Activated CD4-positive, alpha-beta T cell treated with anti-CD3 and anti-CD28 coated beads, Interleukin-2, amount 10 ng/mL, durations not matched to agents 7 days and 5 days (primary cell): ENCODE measurements around the gene RND2. TPM values are rescaled to one million over a fixed set of nuclear protein-coding genes. Genes with fewer than 3 reads are reported as not detected.

Experiments used
- CTCF ChIA-PET: fragments of 350-600 bp; sonication (Branson Sonifier 250); formaldehyde crosslinking; loops from one replicate; lab custom pipeline; 2021; ENCODE audit warnings: antibody characterized with exemption; lab: Charles Lee
- POLR2A ChIA-PET: fragments of 350-600 bp; sonication (Branson Sonifier 250); formaldehyde crosslinking; loops from one replicate; lab custom pipeline; 2021; ENCODE audit warnings: antibody characterized with exemption; lab: Charles Lee
- DNase-seq: peaks from one replicate; pipeline ENCODE4 v3.0.0-alpha.2; 2020
- H3K27ac Mint-ChIP-seq: one replicate; pipeline ENCODE4 v1.8.0; 2021; ENCODE audit warnings: mild to moderate bottlenecking, moderate library complexity, mixed read lengths
- H3K27me3 Mint-ChIP-seq: one replicate; pipeline ENCODE4 v1.8.0; 2021; ENCODE audit warnings: mixed read lengths
- H3K36me3 Mint-ChIP-seq: one replicate; pipeline ENCODE4 v1.8.0; 2021; ENCODE audit warnings: low read depth, mixed read lengths
- H3K4me1 Mint-ChIP-seq: one replicate; pipeline ENCODE4 v1.8.0; 2021; ENCODE audit warnings: mixed read lengths
- H3K4me3 Mint-ChIP-seq: one replicate; pipeline ENCODE4 v1.8.0; 2021; ENCODE audit warnings: mild to moderate bottlenecking, moderate library complexity, mixed read lengths
- H3K9me3 Mint-ChIP-seq: one replicate; pipeline ENCODE4 v1.8.0; 2021; ENCODE audit warnings: mixed read lengths
- total RNA-seq, 2 experiments: library from RNA; stranded (reverse); gene quantifications; one replicate each; pipeline ENCODE4 v1.2.3, GENCODE V29; 2021

The RND2 gene
- total RNA-seq, 2 experiments from 2014 or later: 0.05 TPM; not detected in 1

DNA sequence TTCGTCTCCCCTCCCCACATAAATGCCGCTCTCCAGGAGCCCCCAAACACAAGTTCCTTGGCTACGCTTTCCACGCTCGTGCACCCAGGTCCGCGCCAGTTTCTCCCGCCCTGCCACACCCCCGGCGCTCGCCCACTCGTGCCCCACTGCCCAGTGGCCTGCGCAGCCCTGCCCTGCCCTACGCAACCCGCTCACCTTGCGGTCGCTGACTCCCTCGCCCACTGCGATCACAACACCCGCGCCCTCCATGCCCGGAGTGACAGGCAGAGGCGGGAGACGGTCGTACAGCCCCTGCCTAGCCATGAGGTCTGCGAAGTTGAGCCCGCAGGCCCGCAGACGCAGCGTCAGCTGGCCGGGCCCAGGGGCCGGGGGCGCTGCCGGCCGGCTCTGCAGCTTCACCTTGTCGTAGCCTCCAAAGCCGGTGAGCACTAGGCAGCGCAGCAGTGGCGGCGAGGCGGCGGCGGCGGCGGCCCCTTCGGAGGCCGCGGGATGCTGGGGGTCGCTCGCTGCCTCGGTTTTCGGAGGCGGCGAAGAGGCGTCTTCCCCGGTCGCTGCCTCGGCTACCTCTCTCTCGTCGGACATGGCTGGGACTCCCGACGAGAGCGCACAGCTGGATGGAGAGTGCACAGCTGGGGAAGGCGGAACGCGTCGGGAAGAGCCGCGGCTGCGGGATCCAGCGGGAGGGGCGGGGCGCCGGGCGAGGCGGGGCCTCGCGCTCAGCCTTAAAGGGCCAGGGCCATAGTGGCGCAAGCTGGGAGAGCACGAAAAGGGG is 3.1 kb upstream of the RND2 start, which contains the start of gene VAT1:
Gene VAT1, minus strand, starts transcription at position 645 of the 772 bp plus-strand sequence. Its CDS starts 63 bp downstream, at position 582.
- Mint-ChIP-seq H3K36me3 (peaks cover 3% of the 10 kb centered on the region), H3K4me1 (peaks cover 42% of the 10 kb centered on the region), H3K27ac (peak within 1 kb of the TSS; percentile 31), H3K27me3 (peaks cover 19% of the 10 kb centered on the region), H3K4me3 (peak within 1 kb of the TSS; percentile 79), H3K9me3 (no peaks in the 10 kb centered on the region)
- CTCF ChIA-PET: interaction anchor here (0.5 to 1.5 kb wide), 4 partner anchors 8 to 286 kb away, joined by 3 to 5 read pairs (median 3); no protein-coding TSS in a partner anchor
- peak; percentile 59 for DNase-seq
- POLR2A ChIA-PET: interaction anchor here (1.0 kb wide), 1 partner anchor 9 kb away, joined by 6 read pairs; no protein-coding TSS in a partner anchor

DNA sequence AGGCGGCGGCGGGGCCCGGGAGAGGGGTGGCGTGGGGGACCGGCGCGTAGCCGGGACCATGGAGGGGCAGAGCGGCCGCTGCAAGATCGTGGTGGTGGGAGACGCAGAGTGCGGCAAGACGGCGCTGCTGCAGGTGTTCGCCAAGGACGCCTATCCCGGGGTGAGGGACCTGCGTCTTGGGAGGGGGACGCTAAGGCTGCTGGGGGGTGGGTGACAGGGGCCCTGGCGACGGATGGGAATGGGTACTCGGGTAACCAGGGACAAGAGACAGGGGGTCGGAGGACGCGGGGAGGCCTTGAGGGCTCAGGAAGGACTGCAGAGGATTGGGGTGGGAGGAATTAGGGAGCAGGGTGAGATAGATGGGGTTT is 243 bp downstream of the RND2 start:
- Mint-ChIP-seq H3K27me3 (peaks cover 21% of the 10 kb centered on the region), H3K36me3 (peaks cover 3% of the 10 kb centered on the region), H3K9me3 (no peaks in the 10 kb centered on the region), H3K27ac (no peak overlapping the region), H3K4me3 (peak overlapping the region; percentile 45), H3K4me1 (peaks cover 19% of the 10 kb centered on the region)
- ChIA-PET CTCF (interaction anchor here (1.5 kb wide), 1 partner anchor 19 kb away, joined by 6 read pairs; the partner anchor contains the start of gene IFI35), POLR2A (no interaction called here)
- DNase-seq: no peak

GRCh38 chr17:43025766-43026537 is 921 bp downstream of the RND2 start:
- H3K9me3 Mint-ChIP-seq: no peaks in the 10 kb centered on the region
- H3K36me3 Mint-ChIP-seq: peaks cover 3% of the 10 kb centered on the region
- peaks cover 21% of the 10 kb centered on the region for H3K27me3 Mint-ChIP-seq
- H3K4me1 Mint-ChIP-seq: peaks cover 17% of the 10 kb centered on the region
- no peak for DNase-seq
- CTCF ChIA-PET: interaction anchor here (0.6 kb wide), 1 partner anchor 189 kb away, joined by 3 read pairs; no protein-coding TSS in a partner anchor
- no peak overlapping the region for H3K4me3 Mint-ChIP-seq
- no peak overlapping the region for H3K27ac Mint-ChIP-seq
- POLR2A ChIA-PET: no interaction called here

- POLR2A ChIA-PET: no interaction called here
Observed at GRCh38 chr17:43026595-43026994, 1.6 kb downstream of the RND2 start.

GRCh38 chr17:43027091-43028032 is 2.3 kb downstream of the RND2 start:
- ChIA-PET CTCF (no interaction called here), POLR2A (interaction anchor here (0.6 kb wide), 1 partner anchor 10 kb away, joined by 5 read pairs; no protein-coding TSS in a partner anchor)
- H3K27ac Mint-ChIP-seq: no peak overlapping the region

More at GRCh38 chr17:43026595-43026994, 1.6 kb downstream of the RND2 start:
- peaks cover 3% of the 10 kb centered on the region for H3K36me3 Mint-ChIP-seq
- DNase-seq: no peak
- H3K4me3 Mint-ChIP-seq: no peak overlapping the region
- no peaks in the 10 kb centered on the region for H3K9me3 Mint-ChIP-seq
- H3K4me1 Mint-ChIP-seq: peaks cover 12% of the 10 kb centered on the region
- CTCF ChIA-PET: interaction anchor here (0.6 kb wide), 1 partner anchor 188 kb away, joined by 3 read pairs; no protein-coding TSS in a partner anchor
- peaks cover 17% of the 10 kb centered on the region for H3K27me3 Mint-ChIP-seq
- no peak overlapping the region for H3K27ac Mint-ChIP-seq

GRCh38 chr17:43028221-43028861 is 3.3 kb downstream of the RND2 start:
- ChIA-PET POLR2A (interaction anchor here (0.6 kb wide), 1 partner anchor 9 kb away, joined by 5 read pairs; no protein-coding TSS in a partner anchor), CTCF (interaction anchor here (1.3 kb wide), 1 partner anchor 15 kb away, joined by 4 read pairs; no protein-coding TSS in a partner anchor)
- no peaks in the 10 kb centered on the region for H3K9me3 Mint-ChIP-seq
- peaks cover 3% of the 10 kb centered on the region for H3K36me3 Mint-ChIP-seq
- H3K4me1 Mint-ChIP-seq: peaks cover 10% of the 10 kb centered on the region
- peaks cover 17% of the 10 kb centered on the region for H3K27me3 Mint-ChIP-seq
- no peak overlapping the region for H3K4me3 Mint-ChIP-seq
- H3K27ac Mint-ChIP-seq: no peak overlapping the region
- no peak for DNase-seq

More at GRCh38 chr17:43027091-43028032, 2.3 kb downstream of the RND2 start:
- H3K36me3 Mint-ChIP-seq: peaks cover 3% of the 10 kb centered on the region
- DNase-seq: no peak
- no peaks in the 10 kb centered on the region for H3K9me3 Mint-ChIP-seq
- H3K27me3 Mint-ChIP-seq: peaks cover 17% of the 10 kb centered on the region
- H3K4me3 Mint-ChIP-seq: no peak overlapping the region
- peaks cover 10% of the 10 kb centered on the region for H3K4me1 Mint-ChIP-seq

GRCh38 chr17:43030137-43030767 is 5.2 kb downstream of the RND2 start:
- H3K27ac Mint-ChIP-seq: no peak overlapping the region
- no peak overlapping the region for H3K4me3 Mint-ChIP-seq
- peaks cover 2% of the 10 kb centered on the region for H3K4me1 Mint-ChIP-seq
- H3K9me3 Mint-ChIP-seq: no peaks in the 10 kb centered on the region
- H3K36me3 Mint-ChIP-seq: no peaks in the 10 kb centered on the region
- ChIA-PET POLR2A (no interaction called here), CTCF (interaction anchor here (0.9 to 1.1 kb wide), 3 partner anchors 10 to 169 kb away, joined by 4 to 7 read pairs (median 4); no protein-coding TSS in a partner anchor)
- H3K27me3 Mint-ChIP-seq: peaks cover 10% of the 10 kb centered on the region
- no peak for DNase-seq

- no peak for DNase-seq
Observed at GRCh38 chr17:43031666-43032065, 6.6 kb downstream of the RND2 start.

GRCh38 chr17:43033948-43034881 is 9.2 kb downstream of the RND2 start:
- no peaks in the 10 kb centered on the region for H3K9me3 Mint-ChIP-seq
- peak overlapping the region; percentile 46 for H3K27ac Mint-ChIP-seq
- CTCF ChIA-PET: interaction anchor here (0.6 to 1.0 kb wide), 2 partner anchors 10 to 127 kb away, joined by 3 to 5 read pairs; no protein-coding TSS in a partner anchor
- H3K4me3 Mint-ChIP-seq: no peak overlapping the region
- no peaks in the 10 kb centered on the region for H3K27me3 Mint-ChIP-seq
- no peaks in the 10 kb centered on the region for H3K4me1 Mint-ChIP-seq
- no peaks in the 10 kb centered on the region for H3K36me3 Mint-ChIP-seq
- DNase-seq: no peak
- POLR2A ChIA-PET: interaction anchor here (0.6 kb wide), 1 partner anchor 118 kb away, joined by 3 read pairs; no protein-coding TSS in a partner anchor

More at GRCh38 chr17:43031666-43032065, 6.6 kb downstream of the RND2 start:
- H3K27me3 Mint-ChIP-seq: peaks cover 3% of the 10 kb centered on the region
- no peak overlapping the region for H3K4me3 Mint-ChIP-seq
- H3K36me3 Mint-ChIP-seq: no peaks in the 10 kb centered on the region
- no peak overlapping the region for H3K27ac Mint-ChIP-seq
- ChIA-PET POLR2A (no interaction called here), CTCF (interaction anchor here (0.6 to 1.0 kb wide), 3 partner anchors 11 to 62 kb away, joined by 3 to 5 read pairs (median 3); no protein-coding TSS in a partner anchor)
- no peaks in the 10 kb centered on the region for H3K4me1 Mint-ChIP-seq
- H3K9me3 Mint-ChIP-seq: no peaks in the 10 kb centered on the region

GRCh38 chr17:43034894-43035293 is 9.9 kb downstream of the RND2 start:
- Mint-ChIP-seq H3K4me1 (no peaks in the 10 kb centered on the region), H3K9me3 (no peaks in the 10 kb centered on the region), H3K36me3 (no peaks in the 10 kb centered on the region), H3K4me3 (no peak overlapping the region), H3K27me3 (no peaks in the 10 kb centered on the region), H3K27ac (no peak overlapping the region)
- no peak for DNase-seq
- ChIA-PET CTCF (no interaction called here), POLR2A (no interaction called here)
